ENCODE results near the gene IGF1R.
"Not testable (repeated sequence)": the region's sequence is repeated elsewhere in the genome, so short reads cannot be mapped to it uniquely, and the experiment has no call there.

The IGF1R gene

DNA sequence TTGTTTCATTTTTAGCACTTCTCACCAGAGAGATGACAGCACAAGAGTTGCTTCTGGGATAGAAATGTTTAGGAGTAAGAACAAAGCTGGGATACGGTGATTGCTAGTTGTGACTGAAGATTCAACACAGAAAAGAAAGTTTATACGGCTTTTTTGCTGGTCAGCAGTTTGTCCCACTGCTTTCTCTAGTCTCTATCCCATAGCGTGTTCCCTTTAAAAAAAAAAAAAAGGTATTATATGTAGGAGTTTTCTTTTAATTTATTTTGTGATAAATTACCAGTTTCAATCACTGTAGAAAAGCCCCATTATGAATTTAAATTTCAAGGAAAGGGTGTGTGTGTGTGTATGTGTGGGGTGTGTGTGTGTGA is 311.3 kb downstream of the IGF1R start:
- DNase-seq (ENCODE audit: low read depth in 2 of 2), result no peak

DNA sequence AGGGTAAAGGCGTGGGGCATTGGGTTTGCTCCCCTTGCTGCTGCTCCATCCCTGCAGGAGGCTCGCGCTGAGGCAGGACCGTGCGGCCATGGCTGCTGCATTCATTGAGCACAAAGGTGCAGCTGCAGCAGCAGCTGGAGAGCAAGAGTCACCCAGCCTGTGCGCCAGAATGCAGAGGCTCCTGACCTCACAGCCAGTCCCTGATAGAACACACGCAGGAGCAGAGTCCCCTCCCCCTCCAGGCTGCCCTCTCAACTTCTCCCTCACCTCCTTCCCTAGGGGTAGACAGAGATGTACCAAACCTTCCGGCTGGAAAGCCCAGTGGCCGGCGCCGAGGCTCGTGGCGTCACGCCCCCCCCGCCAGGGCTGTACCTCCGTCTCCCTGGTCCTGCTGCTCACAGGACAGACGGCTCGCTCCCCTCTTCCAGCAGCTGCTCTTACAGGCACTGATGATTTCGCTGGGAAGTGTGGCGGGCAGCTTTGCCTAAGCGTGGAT is 312.3 kb downstream of the IGF1R start:
- DNase-seq (ENCODE audit: low read depth in 2 of 2), result no peak

DNA sequence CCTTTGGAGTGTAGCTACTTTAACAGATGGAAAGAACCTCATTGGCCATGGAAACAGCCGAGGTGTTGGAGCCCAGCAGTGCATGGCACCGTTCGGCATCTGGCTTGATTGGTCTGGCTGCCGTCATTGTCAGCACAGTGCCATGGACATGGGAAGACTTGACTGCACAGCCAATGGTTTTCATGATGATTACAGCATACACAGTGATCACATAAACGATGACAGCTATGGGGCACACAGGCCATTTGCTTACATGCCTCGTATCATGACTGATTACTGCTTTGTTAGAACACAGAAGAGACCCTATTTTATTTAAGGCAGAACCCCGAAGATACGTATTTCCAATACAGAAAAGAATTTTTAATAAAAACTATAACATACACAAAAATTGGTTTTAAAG is 315.1 kb downstream of the IGF1R start:
- DNase-seq (ENCODE audit: low read depth in 2 of 2), result no peak

DNA sequence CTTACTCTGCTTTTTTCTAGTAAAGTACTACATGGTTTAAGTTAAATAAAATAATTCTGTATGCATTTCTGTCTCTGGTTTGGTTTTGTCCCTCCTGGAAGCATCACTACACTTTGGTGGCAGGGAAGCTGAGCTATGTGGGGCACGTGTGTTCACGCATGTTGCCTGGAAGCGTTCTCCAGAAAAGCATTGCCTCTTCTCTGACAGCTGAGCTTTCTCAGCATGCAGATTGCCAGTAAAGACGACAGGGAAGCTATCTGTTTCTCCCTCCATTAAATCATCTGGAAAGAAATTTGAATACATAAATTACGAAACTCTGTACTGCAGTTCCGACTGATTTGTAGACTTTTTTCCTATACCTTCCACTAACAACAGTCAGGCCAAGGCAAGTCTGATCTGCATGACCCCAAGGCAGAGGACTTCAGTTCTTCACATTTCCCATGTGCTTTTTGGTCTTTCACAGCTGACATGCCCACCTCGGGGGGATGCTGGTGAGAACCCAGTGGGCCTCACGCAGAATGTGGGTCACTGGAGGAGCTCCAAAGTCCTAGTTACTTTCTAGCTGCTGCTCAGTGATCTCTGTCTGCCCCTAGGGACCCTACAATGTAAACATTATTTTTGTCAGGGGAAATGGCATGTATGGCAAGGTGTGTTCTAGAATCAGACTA is 316.3 kb downstream of the IGF1R start:
- DNase-seq (ENCODE audit: low read depth in 2 of 2), result no peak

DNA sequence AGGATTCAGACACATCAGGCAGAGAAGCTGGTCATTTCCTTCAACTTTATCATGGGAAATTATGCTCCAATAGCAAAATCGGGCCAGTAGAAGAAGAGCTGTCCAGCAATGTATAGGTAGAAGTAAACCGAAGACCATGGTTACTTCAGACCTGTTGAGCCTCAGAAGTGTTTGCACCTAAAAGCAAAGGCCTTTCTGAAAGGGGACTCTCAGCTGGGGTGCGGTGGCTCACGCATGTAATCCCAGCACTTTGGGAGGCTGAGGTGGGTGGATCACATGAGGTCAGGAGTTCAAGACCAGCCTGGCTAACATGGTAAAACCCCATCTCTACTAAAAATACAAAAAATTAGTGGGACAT is 316.8 kb downstream of the IGF1R start:
- DNase-seq (ENCODE audit: low read depth in 2 of 2), result not testable (repeated sequence)

DNA sequence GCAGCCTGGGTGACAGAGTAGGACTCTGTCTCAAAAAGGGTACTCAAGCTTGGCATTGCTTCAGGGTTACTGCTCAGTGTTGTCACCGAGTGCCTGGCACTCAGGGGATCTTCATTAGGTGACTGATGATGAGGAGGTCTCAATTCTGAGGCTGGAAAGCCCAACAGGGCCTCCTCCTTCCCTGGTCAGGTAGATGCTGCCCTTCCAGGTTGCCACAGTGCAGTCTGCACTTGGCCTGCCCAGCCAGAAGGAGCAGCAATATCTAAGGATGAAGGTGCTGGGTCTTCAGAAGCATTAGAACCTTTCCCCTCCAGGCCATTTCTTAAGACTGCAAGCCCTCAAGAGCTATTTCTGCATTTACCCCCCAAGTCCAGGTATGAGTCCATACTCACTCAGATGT is 317.3 kb downstream of the IGF1R start:
- no peak for DNase-seq (ENCODE audit: low read depth in 2 of 2)

DNA sequence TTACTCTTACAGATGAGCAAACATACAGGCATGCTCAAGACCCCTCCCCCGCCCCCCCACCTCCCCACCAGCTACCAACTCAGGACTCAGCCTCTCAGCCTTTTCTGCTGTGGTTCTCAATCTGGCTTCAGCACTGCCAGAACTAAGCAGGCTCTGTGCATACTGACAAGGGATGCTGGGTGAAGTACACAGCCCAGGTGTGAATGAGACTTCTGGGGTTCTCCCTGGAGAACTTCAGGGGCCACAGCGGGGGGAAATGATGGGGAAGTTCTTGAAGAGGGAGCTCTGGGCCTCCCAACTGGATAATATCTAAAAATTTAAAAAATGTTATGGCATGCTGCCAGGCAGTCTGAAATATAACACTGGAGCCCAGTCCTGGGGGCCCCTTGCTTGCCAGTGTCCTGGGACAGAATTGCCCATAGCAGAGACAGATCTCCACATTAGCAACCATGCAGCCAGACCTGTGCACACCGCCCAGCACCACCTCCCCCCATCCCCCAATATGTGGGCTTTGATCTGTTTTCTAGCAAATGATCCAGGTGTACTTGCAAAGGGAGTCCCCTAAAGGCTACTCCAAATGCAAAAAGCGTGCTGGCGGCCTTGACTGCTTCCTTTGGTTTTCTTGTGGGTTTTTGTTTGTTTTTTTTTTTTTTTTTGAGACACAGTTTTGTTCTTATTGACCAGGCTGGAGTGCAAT is 317.9 kb downstream of the IGF1R start:
- no peak for DNase-seq (ENCODE audit: low read depth in 2 of 2)

DNA sequence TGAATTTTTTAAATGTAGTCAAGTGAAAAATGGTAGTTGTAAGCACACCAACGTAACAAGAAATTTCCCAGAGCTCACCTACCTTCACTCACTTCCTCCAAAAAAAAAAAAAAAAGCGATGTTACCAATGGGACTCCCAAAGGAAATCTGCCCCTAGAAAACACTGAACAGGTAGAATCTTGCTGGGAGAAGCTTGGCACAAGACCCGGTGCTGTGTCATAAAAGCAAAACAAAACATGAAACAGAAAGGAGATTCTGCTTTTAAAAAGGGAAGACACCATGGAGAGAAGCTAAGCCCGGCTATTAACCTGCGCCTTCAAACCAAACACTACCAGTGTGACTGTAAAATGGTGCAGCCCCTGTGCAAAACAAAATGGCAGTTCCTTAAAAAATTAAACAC is 318.8 kb downstream of the IGF1R start:
- DNase-seq (ENCODE audit: low read depth in 2 of 2), result no peak

DNA sequence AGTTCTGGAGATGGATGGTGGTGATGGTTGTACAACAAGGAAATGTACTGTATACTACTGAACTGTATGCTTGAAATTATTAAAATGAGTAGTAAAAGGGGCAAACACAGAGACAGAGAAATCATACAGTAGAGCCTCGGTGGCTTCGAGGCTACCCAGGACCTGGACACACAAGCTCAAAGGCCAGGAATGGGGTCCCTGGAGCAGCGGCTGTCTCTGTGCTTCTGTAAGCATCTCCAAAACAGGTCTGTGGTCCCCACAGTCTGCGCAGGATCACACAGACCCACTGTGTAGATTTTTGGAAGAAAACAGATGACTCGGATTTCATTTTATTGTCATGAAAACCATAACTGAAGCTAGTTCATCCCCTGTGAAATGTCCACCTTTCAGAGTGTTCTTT is 319.6 kb downstream of the IGF1R start:
- DNase-seq (ENCODE audit: low read depth in 2 of 2), result no peak

DNA sequence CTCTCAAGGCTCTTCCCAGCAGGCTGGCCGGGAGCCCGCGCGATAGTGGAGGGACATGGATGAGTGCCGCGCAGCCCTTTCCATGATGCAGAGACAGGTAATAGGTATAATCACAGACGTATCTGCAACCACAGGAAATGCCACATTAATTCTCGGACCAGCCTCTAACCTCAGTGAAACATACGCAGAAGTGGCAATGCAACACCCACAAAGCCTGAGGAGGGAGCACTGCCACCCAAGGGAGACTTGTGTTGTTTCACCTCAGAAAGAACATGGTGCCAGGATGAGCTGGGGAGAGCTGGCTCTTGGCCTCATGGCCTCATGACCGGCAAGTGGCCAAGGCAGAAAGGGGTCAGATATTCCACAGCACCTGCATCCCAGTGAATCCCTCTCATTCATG is 320.2 kb downstream of the IGF1R start:
- no peak for DNase-seq (ENCODE audit: low read depth in 2 of 2)

DNA sequence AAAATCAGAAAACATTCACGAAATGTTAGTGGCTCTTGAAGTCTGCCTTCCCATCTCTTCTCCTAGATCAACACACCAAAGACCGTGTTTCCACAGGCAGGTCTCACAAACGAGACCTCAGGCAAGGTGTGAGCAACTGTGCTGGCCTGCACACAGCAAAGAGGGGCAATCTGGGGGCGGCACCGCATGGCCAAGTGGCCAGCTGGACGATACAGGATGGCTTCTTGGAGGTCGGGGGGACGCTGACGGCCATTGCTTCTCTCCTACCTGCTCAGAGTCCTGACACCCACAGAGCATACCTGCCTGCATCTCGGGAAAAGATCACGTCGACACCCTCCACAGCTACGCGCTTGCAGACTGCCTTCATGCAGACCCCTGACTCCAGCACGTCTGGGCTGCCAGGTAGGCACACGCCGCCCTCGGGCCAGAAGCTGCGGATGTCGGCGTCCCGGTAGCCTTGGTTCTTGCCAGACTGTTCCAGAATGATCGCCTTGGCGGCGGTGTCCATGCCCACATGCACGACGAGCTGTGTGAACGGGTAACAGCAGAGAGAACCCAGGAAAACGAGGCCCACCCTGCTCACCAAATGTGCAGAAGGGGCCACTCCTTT is 320.9 kb downstream of the IGF1R start:
- DNase-seq (ENCODE audit: low read depth in 2 of 2), result no peak

DNA sequence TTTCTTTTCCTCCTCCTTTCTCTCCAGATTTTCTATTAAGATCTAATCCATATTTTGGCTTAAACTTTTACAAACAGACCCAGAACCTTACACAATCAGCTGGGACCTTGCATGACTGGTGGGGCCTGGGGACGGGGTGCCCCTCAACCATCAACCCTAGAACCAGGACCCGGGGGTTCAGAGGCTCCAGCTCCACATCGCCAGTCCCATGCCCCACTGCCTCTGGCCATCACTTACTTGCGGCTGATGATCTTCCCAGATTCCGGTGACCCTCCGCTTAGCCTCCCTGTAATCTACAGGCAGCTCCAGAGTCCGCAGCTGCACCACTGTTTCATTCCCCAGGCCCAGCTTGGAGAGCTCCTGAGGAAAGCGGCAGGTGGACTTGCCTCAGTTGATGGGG is 322.5 kb downstream of the IGF1R start:
- no peak for DNase-seq (ENCODE audit: low read depth in 2 of 2)

DNA sequence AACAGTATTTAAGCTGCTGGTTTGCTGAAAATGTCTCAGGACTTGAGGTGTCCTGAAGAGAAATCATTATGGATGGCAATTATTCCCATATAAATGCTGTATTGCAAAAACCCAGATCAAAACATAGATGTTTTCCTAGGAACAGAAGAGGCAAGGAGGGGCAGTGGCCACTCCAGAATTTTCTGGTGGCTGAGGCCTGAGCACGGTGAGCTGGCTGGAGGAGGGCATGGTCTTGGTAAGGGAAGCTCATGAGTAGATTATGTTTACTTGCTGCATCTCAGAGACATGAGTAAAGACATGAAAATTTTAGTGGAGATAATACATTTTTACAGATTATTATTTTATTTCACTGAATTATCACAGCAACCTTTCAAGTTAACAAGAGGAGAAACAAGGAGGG is 328.2 kb downstream of the IGF1R start:
- DNase-seq (ENCODE audit: low read depth in 2 of 2), result no peak

DNA sequence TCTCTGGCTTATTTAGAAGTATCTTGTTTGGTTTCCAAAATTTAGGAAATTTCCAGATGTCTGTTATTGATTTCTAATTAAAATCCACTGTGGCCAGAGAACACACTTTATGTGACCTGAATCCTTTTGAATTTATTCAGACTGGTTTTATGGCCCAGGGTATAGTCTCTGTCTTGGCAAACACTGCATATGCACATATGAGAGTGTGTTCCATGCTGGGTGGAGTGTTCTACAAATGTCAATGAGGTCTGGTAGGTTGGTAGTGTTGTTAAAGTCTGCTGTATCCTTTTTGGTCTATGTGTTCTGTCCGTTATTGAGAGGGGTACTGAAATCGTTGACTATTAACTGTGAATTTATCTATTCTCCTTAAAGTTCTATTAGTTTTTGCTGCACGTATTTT is 329.1 kb downstream of the IGF1R start:
- DNase-seq (ENCODE audit: low read depth in 2 of 2), result no peak

DNA sequence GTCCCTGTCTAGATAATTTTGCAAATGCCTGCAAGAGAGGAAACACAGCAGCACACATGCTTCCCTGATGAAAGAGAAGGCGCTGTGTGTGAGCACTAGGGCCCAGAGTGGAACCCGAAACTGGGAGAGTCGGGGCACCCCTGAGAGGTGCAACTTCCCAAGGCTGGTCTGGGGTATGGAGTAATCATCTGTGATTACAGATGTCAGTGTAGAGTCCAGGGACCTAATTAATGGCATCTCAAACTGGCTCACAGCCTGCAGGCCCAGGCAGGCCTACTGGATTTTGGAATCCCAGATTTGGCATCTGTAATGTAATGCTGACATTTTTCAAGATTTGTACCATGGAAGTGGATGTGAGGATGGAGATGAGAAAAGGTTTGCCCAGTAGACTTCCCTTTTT is 329.8 kb downstream of the IGF1R start:
- no peak for DNase-seq (ENCODE audit: low read depth in 2 of 2)

DNA sequence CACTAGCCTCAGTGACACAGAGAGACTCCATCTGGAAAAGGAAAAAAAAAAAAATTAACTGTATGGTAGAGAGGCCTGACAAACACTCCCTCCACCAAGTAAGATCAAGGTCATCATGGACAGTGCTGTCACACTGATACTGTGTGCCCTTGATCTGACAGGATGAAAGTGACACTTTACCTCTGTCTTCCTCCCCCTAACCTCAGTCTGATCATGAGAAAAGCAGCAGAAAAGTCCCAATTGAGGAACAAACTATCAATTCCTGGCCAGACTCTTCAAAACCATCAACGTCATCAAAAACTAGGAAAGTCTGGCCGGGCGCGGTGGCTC is 332.5 kb downstream of the IGF1R start:
- no peak for DNase-seq (ENCODE audit: low read depth in 2 of 2)

DNA sequence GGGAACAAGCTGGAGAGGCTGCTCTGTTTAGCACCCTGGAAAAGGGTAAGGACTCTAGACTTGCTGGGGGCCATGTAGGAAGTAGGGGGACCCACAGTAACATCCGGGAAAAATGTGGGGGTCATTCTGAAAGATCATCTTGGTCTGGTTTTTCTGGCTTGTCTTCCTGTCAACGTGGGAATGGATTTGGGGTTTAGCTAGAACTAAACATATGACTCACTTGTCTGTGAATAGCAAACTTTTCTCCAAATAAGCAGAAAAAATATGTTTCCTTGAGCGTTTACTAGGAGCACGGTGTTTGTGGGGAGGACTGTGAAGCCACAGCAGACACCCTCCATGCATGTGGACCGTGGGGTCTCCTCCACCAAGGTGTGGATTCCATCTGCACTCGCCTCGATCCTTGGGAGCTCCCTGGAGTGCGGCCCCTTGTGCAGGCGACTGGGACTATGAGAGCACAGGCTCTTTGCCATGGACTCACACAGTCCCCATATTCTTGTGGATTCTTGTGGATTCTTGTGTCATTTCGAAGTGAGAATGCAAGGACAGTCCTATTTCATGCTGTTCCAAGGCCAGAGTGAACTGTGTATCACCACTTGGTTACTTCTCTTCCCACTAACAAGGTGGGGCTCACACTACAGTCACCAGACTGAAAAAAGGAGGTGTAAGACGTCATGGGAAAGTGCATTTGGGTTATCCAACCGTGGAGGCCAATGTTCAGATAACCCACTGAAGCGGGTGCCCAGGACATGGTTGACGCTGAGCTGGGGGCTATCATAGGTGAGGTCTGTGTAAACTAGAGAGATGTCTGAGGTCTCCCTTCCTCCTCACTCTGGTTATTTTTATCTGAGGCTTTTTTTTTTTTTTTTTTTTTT is 333.7 kb downstream of the IGF1R start:
- no peak for DNase-seq (ENCODE audit: low read depth in 2 of 2)

DNA sequence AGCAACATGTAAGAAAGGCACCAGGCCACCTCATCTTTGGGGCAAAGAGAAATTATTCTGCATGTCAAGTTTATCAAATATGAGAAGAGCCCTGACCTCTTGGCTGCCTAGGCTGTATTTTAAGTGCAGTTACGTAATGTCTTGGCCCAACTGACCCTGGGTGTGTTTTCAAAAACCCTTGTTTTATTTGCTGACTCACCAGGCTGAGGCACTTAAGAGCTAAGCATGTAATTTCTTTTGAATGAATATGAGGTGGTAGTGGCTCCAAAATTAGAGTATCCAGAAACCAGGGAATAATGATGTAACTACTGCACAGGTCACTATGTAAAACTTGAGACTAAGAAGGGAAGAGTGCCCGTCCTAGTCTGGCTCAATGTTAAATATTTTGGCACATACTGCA is 335.0 kb downstream of the IGF1R start:
- no peak for DNase-seq (ENCODE audit: low read depth in 2 of 2)

DNA sequence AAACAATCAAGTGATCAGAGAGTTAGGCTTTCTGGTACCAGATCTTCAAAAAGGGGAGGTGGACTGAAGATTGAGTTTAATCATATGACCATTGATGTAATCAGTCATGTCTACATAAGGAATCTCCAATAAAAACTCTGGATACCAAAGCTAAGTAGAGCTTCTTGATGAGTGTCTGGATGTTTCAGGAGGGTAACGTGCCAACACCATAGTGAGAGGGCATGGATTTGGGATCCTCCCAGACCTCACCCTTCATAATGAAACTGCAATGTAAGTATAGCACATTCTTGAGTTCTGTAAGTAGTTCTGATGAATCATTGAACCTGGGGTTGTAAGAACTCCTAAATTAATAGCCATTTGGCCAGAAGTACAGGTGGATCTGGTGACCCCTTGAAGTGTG is 337.9 kb downstream of the IGF1R start:
- no peak for DNase-seq (ENCODE audit: low read depth in 2 of 2)

DNA sequence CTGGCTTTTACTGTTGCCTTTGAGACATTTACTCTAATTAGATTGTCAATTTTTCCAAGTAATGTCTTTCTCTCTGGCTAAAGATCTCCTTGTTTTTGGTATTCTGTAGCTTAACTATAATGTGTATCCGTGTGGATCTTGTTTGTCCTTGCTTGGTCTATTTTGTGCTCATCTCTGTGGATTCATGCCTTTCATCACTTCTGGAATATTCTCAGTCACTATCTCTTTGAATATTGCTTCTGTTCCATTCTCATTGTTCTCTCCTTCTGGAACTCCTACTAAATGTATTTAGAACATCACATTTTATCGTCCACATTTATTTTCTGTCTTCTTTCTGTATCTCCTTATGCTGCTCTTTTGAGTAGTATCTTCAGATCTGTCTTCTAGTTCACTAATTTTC is 346.6 kb downstream of the IGF1R start:
- DNase-seq (ENCODE audit: low read depth in 2 of 2), result no peak

DNA sequence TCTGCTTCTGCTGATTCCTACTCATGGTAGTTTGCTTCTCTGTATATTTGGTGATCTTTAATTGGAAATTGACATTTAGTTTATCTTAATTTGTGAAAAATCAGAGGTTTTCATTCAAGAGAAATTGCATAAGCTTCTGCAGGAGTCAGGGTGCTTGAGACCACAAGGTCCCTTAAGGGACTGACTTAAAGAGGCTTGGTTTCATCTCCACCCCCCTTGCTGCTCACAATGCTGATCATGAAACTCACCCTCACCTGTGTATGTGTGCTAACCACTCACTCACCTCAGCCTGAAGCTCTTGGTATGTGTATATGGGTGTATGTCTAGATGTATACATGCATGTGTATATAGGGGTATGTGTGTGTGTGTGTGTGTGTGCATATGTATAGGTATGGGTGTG is 347.8 kb downstream of the IGF1R start:
- no peak for DNase-seq (ENCODE audit: low read depth in 2 of 2)

DNA sequence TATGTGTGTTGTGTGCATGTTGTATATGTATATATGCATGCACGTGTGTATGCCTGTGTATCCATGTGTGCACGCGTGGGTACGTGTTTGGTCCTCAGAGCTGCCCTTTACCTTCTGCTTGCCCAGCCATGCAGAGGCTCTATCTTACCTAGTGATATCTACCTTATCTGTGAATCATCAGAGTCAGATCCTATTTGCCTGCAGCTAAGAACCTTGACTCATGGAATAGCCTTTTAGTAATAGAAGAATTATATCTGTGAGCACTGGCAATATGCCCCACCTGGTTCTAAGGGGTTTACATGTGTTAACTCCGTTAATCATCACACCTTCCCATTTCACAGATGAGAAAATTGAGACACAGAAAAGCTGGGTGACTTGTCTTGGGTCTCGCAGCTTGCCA is 348.3 kb downstream of the IGF1R start:
- no peak for DNase-seq (ENCODE audit: low read depth in 2 of 2)

DNA sequence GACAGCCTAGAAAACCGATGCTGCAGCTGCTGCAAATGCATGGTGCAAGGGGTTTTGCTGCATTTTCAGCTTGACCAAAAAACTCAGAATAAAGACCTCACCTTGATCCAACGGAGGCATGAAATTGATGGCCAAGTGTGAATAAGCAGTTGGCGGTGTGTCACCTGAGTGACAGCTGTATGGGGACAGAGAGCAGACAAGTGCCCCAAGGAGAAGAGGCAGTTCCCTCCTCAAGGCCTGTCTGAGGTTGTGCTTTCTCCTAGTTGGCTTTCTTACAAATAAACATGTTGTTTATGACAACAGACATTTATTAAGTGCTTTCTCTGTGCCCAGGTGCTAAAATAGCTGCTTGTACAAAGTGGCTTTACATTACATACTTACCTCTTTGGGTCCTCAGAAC is 349.0 kb downstream of the IGF1R start:
- DNase-seq (ENCODE audit: low read depth in 2 of 2), result no peak
